AG10803 (cell line): ENCODE results near the gene IGSF11.

Experiments
- DNase-seq: peaks from one replicate; pipeline ENCODE4 v3.0.0; 2010; ENCODE audit warnings: low read depth
- H3K4me3 ChIP-seq: 2 replicates; pipeline ENCODE4 v1.5.1; 2011; ENCODE audit warnings: mild to moderate bottlenecking, low read length, control low read depth
- TF ChIP-seq, protein P1 (sequence below): conservative IDR thresholded peaks from 2 replicates; pipeline ENCODE4 v1.5.1; 2011; ENCODE audit warnings: mild to moderate bottlenecking, low read length, control low read depth, inconsistent platforms

IGSF11 gene

DNA sequence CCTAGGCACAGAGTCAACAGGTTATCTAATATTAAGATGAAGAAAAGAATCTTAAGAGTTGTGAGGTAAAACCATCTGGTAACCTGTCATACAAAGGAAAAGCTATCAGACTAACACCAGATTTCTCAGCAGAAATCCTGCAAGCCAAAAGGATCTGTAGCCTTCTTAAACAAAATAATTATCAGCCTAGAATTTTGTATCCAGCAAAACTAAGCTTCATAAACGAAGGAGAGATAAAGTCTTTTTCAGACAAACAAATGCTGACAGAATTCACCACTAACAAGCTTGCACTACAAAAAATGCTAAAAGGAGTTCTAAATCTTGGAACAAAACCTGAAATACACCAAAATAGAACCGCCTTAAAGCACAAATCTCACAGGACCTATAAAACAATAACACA is 9.9 kb upstream of the IGSF11 start:
- no peak overlapping the region for H3K4me3 ChIP-seq
- no peak for DNase-seq
- TF ChIP-seq, protein P1, sequence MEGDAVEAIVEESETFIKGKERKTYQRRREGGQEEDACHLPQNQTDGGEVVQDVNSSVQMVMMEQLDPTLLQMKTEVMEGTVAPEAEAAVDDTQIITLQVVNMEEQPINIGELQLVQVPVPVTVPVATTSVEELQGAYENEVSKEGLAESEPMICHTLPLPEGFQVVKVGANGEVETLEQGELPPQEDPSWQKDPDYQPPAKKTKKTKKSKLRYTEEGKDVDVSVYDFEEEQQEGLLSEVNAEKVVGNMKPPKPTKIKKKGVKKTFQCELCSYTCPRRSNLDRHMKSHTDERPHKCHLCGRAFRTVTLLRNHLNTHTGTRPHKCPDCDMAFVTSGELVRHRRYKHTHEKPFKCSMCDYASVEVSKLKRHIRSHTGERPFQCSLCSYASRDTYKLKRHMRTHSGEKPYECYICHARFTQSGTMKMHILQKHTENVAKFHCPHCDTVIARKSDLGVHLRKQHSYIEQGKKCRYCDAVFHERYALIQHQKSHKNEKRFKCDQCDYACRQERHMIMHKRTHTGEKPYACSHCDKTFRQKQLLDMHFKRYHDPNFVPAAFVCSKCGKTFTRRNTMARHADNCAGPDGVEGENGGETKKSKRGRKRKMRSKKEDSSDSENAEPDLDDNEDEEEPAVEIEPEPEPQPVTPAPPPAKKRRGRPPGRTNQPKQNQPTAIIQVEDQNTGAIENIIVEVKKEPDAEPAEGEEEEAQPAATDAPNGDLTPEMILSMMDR, result no peak

DNA sequence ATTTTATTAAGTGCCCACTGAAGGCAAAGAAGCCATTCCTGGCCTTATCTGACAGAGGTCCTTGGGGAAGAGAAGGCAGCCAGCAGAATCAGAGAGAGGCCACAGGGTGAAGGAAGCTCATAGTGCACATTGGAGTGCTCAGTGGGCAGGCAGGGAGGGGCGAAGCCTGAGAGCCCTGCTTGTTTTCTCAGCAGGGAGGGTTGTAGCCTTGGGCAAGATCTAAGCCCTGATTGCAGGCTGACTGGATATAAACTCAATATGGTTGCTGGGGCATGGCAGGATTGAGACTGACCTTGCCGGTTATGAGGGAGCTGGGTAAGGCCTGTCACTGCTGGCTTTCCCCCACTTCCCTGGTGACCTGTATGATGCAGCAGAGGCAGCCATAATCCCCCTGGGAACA is 7.5 kb upstream of the IGSF11 start:
- DNase-seq, result no peak
- H3K4me3 ChIP-seq, result no peak overlapping the region
- TF ChIP-seq, protein P1, result no peak

DNA sequence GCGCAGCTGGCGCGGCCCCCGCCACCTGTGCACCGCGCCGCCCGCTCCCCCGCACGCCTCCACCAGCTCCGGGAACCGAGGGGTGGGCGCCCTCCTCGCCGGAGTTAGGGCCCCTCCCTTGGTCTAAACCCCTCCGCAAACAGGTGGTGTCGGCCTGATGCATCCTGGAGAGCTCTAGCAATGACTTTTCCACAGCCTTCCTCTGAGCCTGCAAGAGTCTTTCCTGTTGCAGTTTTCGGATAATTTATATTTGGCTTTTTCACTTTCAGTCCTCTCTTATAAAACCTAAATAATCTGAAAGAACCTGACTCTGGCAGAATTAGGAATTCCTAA is 334 bp upstream of the IGSF11 start:
- no peak for DNase-seq
- TF ChIP-seq, protein P1, result no peak
- peak overlapping the region; percentile 20; the same call in 1 of the 2 replicates for H3K4me3 ChIP-seq

DNA sequence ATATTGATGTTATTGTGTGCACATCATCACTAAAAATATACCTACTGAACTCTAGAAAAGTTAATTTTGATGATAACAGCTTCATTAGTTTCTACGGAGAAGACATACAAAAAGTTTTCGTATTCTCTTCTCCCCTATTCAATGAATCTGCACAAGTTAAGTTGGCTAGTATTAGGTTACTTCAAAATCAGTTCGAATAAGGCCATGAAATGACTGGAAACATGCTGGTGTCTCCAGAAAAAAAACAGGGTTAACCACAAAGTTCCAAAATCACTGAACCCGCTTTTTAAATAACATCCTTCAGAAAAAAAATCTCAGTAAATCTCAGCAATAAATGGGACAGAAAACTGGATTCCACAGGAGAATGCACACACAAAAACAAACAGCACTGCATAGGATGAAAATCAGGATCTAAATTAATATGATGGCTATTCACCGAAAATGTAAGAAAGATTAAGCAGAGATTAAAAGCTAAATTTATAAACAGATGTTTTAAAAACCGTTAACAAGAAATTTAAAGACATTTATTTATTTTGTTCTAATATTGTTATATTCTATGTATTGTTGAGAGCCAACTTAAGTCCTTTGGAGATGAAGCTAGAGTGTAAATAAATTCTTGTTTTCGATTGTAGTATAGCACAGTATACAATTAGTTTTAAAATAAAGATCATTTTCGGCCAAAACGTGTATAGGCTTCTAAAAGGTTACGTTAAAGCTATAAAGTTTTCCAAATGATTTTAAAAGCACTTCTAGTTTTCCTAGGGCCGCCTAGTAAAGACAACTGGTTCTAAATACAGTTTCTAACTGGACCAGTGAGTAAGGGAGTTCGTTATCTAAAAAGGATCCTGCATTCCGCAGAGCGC is 1.0 kb downstream of the IGSF11 start:
- TF ChIP-seq, protein P1, result no peak
- DNase-seq, result no peak
- H3K4me3 ChIP-seq, result no peak overlapping the region

DNA sequence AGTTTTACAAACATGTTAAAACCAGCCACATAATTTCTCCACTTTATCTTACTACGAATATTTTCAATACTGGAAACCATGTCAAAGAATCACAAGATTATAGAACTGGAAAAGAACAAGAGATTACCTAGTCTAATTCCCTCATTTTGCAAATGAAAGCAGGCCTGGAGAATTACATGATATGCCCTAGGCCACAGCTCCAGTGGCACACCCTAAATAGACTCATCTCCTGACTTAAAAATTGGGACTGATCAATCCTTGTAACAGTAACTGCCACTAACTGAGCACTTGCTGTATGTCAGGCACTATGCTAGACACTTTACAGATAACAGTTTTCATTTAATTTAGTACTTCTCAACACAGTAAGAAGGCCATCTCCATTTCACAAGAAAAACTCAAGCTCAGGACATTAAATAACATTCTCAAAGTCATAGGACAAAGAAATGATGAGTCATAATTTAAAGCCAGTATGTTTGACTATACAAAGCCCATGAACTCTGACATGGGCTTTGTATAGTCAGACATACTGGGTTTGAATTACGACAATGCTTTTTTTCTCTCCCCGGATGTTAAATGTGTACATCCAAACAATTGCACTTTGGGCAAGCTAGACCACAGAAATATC is 9.4 kb downstream of the IGSF11 start:
- H3K4me3 ChIP-seq, result no peak overlapping the region
- TF ChIP-seq, protein P1, result no peak
- no peak for DNase-seq

DNA sequence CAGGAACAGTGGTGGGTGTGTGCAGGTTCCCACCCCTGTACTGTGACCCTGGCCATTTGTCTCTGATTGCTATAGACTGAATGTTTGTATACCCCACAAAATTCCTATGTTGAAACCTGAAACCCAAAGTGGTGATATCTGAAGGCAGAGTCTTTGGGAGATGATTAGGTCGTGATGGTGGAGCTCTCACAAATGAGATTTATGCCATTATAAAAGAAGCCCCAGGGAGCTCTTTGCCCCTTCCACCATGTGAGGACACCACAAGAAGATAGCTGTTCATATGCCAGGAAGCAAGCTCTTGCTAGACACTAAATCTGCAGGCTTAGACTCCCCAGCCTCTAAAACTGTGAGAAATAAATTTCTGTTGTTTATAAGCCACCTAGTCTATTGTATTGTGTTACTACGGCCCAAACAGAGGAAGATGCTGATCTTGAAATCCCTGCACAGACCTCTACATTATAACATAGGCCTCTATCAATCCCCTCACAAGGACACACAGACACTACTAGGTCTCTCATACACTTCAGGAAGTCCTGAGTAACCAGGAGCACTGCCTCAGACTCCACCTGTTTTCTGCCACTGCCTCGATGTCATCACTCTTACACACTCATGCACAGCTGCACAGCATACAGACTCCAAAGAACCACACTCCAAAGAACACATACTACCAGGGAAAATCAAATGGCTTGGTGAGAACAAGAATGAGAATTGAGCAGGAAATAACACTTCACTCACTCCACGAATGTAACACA is 14.7 kb downstream of the IGSF11 start:
- H3K4me3 ChIP-seq, result no peak overlapping the region
- DNase-seq, result no peak
- TF ChIP-seq, protein P1, result no peak
